22Rv1 (cell line): Measurements from ENCODE around the gene STAC2.

Experiments used
- H3K27ac ChIP-seq: fragments of 450-650 bp; 2 replicates; pipeline ENCODE4 v1.5.1; 2017
- CTCF ChIP-seq: fragments of 450-650 bp; IDR thresholded peaks from 2 replicates; pipeline ENCODE4 v1.5.1; 2017; ENCODE audit warnings: mild to moderate bottlenecking
- ZFX ChIP-seq: fragments of 450-650 bp; IDR thresholded peaks from 2 replicates; pipeline ENCODE4 v1.6.1; 2017; ENCODE audit warnings: antibody characterized with exemption, borderline replicate concordance

STAC2 gene

GRCh38 chr17:39231091-39231561 is 5.4 kb upstream of the STAC2 start:
- no peak overlapping the region for H3K27ac ChIP-seq
- TF ChIP-seq ZFX = no peak
- no peak for TF ChIP-seq CTCF

DNA sequence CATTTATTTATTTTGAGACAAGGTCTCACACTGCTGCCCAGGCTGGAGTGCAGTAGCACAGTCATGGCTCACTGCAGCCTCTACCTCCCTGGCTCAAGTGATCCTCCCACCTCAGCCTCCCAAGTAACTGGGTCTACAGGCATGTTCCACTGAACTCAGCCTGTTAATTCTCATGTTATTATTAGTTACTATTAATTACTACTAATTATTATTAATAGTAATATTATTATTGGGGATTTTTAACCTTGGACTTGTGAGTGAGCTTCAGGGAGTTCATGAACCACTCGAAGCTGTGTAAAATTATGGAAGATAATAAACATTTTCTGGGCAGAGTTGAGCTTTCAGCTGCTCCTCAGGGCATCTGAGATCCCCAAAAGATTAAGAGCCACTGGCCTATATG is 4.6 kb upstream of the STAC2 start:
- H3K27ac ChIP-seq = no peak overlapping the region
- TF ChIP-seq ZFX (no peak), CTCF (no peak)

GRCh38 chr17:39229274-39229913 is 3.6 kb upstream of the STAC2 start:
- H3K27ac ChIP-seq = no peak overlapping the region

GRCh38 chr17:39227364-39227919 is 1.7 kb upstream of the STAC2 start:
- TF ChIP-seq ZFX = no peak
- TF ChIP-seq CTCF = no peak
- no peak overlapping the region for H3K27ac ChIP-seq

More at GRCh38 chr17:39229274-39229913, 3.6 kb upstream of the STAC2 start:
- TF ChIP-seq CTCF (no peak), ZFX (no peak)

GRCh38 chr17:39225959-39226683 is 376 bp upstream of the STAC2 start:
- no peak overlapping the region for H3K27ac ChIP-seq
- TF ChIP-seq ZFX (no peak), CTCF (no peak)

GRCh38 chr17:39224778-39225307 is 902 bp downstream of the STAC2 start:
- no peak overlapping the region for H3K27ac ChIP-seq
- no peak for TF ChIP-seq ZFX
- TF ChIP-seq CTCF = no peak
